Activated CD8-positive, alpha-beta memory T cell treated with anti-CD3 and anti-CD28 coated beads for 24 hours (primary cell): Measurements from ENCODE around the gene SHLD1.

ENCODE experiments used
- DNase-seq: peaks from one replicate; pipeline ENCODE4 v3.0.0-alpha.2; 2020

Gene SHLD1

DNA sequence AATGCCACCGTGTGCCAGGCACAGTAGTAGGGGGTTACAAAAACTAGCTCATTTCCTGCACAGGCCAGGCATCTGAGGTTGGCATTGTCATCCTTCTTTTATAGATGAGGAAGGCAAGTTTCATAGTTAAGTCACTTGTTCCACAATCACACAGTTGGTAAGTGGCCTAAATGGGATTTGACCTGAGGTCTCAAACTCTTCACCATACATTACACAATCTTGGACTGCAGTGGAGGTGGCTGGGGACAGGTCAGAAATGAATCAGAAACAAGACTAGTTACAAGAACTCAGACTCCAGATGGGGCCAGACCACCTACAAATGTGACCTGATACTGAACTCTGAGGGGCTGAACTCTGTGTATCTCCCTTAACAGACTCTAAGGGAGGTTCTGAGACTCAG, 150.7 kb downstream of the SHLD1 start:
- no peak for DNase-seq

DNA sequence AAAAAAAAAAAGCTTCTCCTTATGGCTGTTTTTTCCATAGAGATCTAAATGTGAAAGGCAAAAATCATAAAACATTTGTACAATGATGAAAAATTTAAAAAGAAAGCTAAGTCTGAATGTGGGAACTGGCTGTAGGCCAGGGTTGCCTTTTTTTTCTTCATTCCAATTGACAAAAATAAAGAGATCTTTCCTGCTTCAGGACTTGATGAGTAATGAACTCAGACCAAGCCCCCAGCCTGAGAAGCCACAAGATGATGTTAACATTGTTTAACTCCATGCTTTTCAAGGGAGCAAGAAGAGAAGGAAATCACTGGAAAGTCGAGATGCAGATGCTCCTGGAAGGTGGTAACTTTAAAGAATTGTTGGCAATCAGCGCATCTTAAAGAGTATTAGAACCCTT, 158.8 kb downstream of the SHLD1 start:
- DNase-seq, result no peak

- DNase-seq, result no peak
Observed at GRCh38 chr20:5910186-5910585, 160.0 kb downstream of the SHLD1 start.

DNA sequence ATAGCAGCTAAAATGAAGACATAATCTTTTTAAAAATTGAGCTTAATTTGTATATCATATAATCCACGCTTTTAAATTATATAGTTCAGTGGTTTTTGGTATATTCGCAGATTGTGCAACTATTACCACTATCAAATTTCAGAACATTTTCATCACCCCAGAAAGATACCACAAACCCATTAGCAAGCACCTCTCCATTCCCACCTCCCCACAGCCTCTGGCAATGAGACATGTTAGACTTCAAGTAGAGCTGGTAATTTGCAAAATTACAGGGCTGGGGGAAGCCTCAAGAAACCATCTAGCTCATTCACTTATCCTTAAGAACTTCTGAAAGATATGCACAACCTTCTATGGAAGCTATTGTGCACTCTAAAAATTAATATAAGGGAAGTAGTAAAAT, 163.0 kb downstream of the SHLD1 start:
- DNase-seq, result no peak
